GM18511 (cell line): ENCODE measurements around the gene PTP4A2.
A peak's percentile ranks its signal among the peaks of the same experiment; 100 is the strongest.
"Not testable (repeated sequence)": the region's sequence is repeated elsewhere in the genome, so short reads cannot be mapped to it uniquely, and the experiment has no call there.

Experiments used
- ATAC-seq: cut with Tn5 transposase; IDR thresholded peaks from one replicate; pipeline ENCODE4 v1.9.1; 2021; ENCODE audit warnings: mild to moderate bottlenecking, moderate library complexity; ENCODE audit not compliant: unreplicated experiment

The PTP4A2 gene

DNA sequence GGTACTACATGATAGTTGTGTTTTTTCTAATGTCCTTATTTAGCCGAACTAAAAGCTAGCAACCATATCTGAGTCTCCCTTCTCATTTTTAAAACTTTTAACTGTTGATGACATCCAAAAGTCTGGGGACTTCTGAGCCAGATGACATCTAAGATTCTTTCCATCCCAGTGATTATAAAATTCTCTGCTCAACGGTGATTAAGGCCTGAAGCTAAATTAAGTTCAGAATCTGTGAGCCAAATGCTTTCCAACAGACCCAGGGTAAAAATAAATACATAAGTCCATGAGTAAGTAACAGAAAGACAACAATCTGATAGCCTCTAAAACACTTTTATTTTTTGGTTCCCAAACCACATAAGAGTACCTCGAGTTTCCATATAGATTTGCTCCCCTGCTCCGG lies 13.1 kb upstream of the PTP4A2 start:
- no peak for ATAC-seq

DNA sequence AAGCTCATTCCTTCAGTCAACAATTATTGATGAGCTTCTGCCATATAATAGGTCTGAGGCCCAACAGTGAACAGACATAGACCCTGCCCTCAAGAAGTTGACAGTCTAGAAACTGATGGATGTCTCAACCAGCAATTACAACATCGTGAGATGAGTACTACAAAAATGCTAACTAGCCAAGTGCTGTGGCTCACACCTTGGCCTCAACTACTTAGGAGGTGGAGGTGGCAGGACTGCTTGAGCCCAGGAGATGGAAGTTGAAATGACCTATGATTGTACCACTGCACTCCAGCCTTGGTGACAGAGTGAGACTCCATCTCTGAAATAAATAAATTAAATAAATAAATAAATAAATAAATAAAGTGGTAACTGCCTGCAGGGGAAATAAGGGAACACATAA lies 11.7 kb upstream of the PTP4A2 start:
- ATAC-seq: no peak

DNA sequence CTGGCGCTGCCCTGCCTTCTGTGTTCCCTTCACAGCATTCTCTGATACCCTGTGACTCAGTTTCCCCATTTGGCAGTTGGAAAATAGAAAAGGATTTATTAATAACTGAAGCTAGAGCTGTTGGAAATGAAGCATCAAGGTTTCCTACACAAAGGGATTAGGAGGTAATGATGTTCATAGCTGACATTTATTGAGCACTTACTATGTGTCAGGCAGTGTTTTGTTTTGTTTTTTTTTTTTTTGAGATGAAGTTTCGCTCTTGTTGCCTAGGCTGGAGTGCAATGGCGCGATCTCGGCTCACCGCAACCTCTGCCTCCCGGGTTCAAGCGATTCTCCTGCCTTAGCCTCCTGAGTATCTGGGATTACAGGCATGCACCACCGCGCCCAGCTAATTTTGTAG lies 7.5 kb upstream of the PTP4A2 start:
- not testable (repeated sequence) for ATAC-seq

GRCh38 chr1:31944205-31945089 lies 6.3 kb upstream of the PTP4A2 start:
- ATAC-seq: peak; percentile 64

DNA sequence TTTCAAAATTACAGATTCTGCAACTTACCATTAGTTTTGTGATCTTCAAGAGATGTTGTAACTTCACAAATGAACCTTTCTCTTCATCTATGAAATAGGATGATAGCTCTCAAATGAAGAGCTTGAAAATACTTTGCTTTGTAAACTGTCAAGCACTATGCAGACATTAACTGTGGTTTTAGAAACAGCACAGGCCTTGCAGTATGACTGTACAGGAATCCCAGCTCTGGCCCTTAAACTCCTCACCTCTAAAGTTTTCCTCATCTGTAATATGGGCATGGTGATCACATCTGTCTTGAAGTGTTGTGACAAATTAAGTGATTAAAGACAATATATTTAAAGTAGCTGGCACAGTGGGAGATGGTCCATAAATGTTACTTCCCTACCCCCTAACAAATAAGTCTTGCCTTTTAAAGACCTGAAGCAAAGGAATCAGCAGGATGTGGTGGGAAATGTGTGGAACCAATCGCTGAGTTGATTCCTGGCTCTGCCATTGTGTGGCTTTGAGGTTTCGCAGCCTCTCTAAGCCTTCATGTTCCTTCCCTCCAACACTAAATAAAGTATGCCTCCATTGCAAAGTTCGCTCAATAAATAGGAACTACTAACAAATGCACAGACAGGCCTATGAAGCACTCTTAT lies 5.5 kb upstream of the PTP4A2 start:
- ATAC-seq: peak; percentile 13

DNA sequence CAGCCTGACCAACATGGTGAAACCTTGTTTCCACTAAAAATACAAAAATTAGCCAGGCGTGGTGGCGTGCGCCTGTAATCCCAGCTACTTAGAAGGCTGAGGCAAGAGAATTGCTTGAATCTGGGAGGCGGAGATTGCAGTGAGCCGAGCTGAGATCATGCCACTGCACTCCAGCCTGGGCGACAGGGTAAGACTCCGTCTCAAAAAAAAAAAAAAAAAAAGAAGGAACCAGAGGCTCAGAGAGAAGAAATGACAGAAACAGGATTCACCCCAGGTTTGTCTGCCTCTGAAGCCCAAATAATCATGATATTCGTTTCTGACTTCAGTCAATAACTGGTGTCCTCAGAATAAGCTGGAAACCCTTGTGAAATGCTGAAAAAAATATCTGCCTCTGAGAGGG lies 3.9 kb upstream of the PTP4A2 start:
- ATAC-seq: not testable (repeated sequence)

DNA sequence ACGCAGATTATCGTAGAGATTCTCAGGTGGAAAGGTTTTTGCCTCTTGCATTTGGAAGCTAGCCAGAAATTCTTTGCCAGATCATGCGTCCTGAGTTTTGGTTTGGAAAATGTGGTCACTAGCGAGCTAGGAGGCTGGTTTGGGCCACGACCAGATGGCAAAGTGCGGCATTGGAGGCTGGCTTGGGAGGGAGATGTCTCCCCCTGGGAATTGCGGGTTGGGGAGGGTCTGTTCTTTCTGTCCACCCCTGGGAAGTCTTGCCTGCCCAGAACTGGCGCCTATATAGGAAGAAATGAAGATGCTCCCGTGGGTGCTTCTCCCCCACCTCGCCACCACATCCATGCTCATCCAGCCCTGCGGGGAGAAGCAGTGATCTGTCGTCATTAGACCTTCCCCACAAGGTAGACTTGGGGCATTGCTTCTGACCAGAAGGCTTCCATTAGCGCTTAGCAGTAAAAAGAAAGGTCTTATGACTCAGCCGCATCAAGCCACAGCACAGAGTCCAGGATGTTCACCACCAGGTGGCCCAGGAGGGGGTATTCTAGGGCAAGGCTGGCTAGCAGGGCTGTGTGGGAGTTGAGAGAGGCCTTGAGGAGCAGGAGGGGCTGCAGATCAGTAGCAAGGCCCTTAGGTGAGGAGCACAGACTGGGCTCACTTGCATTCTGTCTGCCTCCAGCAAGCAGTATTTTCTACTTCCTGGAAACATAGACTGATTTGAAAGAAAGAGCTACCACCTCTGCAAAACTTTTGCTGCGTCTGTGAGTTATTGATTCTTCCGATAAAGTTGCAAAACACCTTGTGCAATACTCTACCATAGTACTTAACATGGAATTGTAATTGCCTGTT lies 1.5 kb upstream of the PTP4A2 start:
- ATAC-seq: peak; percentile 39

DNA sequence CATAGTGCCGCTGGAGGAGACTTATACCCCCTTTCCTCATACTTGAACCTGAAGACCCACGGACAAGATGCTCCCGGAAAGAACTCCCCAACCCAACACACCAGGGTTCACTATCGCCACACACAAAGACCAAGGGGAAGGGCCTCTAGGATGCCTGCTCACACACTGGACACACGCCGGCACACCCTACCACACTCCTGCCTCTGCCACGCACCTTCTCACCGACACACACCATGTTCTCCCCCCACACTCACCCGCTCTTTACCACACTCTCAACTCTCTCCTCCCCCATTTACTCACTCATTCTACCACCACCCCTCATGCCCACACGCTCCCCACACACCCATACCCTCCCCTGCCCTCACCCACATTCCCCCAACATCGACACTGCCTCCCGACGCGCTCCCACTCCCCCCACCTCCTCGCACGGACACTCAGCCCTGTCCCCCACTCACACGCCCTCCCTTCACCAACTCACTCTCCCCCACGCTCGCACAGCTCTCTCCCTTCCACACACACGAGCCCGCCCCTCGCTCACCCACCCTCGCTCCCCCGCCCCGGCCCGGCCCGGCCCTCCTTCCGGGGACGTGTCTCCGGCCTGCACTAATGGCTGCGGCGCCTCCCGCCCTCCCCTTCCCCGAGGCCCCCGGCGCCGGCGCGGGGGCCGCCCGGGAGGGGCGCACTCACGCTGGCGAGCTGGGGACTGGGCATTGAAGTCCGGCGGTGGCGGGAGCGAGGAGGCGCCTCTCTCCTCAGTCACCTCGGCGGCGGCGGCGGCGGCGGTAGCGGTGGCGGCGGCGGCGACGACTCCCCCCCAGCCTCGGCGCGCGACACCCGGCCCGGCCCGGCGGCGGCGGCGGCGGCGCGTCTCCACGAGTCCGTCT lies 626 bp downstream of the PTP4A2 start:
- peak; percentile 30 for ATAC-seq

DNA sequence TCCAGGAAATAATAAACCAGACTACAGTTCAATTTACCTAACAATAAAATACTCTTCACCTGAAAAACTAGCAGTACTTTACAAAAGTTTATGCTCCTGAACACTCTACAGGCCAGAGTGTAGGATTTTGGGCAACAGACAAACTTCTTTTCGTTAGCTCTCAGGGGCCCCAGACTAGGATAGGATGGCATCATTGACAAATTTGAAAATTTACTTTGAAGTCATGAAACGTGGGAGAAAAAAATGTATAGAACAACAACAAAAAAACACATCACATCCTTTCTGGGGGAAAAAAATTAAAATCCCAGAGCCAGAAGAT lies 1.2 kb downstream of the PTP4A2 start:
- no peak for ATAC-seq

DNA sequence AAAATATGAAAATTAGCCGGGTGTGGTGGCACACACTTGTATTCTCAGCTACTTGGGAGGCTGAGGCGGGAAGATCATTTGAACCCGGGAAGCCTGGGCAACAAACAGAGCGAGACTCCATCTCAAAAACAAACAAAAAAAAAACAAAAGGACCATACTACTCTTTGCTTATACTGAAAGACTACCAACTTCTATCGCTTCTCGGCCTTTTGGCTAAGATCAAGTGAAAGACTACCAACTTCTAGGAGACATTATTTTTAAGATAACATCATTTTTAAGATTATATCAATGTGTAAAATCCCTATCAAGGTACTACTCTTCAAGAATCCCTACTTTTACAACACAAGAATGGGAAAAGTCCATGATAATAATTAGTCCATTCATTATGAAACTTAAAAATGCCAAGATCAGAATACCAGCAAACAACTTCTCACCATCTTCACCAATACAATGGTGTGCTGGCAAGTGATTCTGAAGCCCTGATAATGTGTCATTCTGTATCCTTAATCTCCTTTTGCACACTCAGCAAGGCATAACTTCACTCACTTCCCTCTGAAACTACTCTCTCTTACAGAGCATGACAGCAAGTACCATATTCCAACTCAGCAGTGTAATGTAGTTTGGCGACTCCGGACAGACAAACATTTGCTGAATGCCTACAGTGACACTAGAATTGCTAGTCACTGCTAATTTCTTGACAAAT lies 1.7 kb downstream of the PTP4A2 start:
- ATAC-seq: no peak

- ATAC-seq: no peak
These were observed 3.2 kb downstream of the PTP4A2 start for GRCh38 chr1:31934706-31935629.

- no peak for ATAC-seq
These were observed 5.5 kb downstream of the PTP4A2 start for GRCh38 chr1:31932491-31933316.

- no peak for ATAC-seq
These were observed 6.5 kb downstream of the PTP4A2 start for GRCh38 chr1:31931593-31932225.

GRCh38 chr1:31930836-31931592 lies 7.2 kb downstream of the PTP4A2 start:
- no peak for ATAC-seq

GRCh38 chr1:31927661-31927980 lies 10.5 kb downstream of the PTP4A2 start:
- no peak for ATAC-seq

GRCh38 chr1:31926853-31927660 lies 11.1 kb downstream of the PTP4A2 start:
- no peak for ATAC-seq
